Measurements from ENCODE around the gene EDIL3. TPM values are rescaled to one million over a fixed set of nuclear protein-coding genes. Genes with fewer than 3 reads are reported as not detected.

Gene EDIL3
- total and polyA plus RNA-seq, 10 of the 15 experiments (the other 5 are each of a cell fraction or from before 2014, with no cell fraction given) = 0.01 to 0.62 (median 0.20) TPM

DNA sequence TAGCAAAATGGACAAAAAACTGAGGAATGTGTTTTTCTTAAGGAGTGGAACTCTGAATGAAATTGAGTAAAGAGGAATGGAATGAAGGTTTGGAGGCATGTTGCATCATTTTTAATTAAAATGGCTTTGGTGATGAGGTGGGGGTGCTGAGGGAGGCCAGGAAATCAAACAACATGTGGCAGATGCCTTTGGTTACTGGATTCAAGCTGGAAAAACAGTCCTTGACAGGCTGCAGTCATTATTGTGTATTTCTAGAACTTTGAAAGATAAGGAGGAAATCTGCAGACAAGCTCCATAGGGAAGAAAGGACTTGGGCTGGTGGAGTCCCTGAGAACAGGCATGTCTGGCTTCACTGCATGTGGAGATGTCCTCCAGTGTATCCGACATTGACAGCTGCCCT, 460.5 kb downstream of the EDIL3 start:
- intact Hi-C loops (cut with micrococcal nuclease; ENCODE audit: unreplicated experiment) = no loop called here
- Histone ChIP-seq H3K27me3 (replicated peaks in 1 of 2; ENCODE audit: control insufficient read depth in 2 of 2, insufficient read depth in 2 of 2, low read length in 1 of 2) (peaks cover 0 to 4% of the 10 kb centered on the region in 2 experiments; a peak in 1 of 4 replicates), H4K20me1 (ENCODE audit: control insufficient read depth, insufficient read depth) (no peaks in the 10 kb centered on the region), H3K4me3 (no peak overlapping the region), H3K79me2 (ENCODE audit: control insufficient read depth, insufficient read depth, low read length) (no peaks in the 10 kb centered on the region), H3K27ac (ENCODE audit: control insufficient read depth, insufficient read depth) (no peak overlapping the region), H3K9ac (ENCODE audit: control insufficient read depth, insufficient read depth, low read length) (no peak overlapping the region), H2AFZ (ENCODE audit: control insufficient read depth, low read depth, low read length) (no peak overlapping the region), H3K4me2 (ENCODE audit: control insufficient read depth, insufficient read depth) (no peak overlapping the region), H3K9me3 (replicated peaks; ENCODE audit: control insufficient read depth, insufficient read depth, low read length) (no peaks in the 10 kb centered on the region), H3K36me3 (ENCODE audit: control insufficient read depth in 2 of 2, insufficient read depth in 2 of 2, low read length in 1 of 2) (no peaks in the 10 kb centered on the region), H3K4me1 (ENCODE audit: control insufficient read depth, insufficient read depth, low read length) (no peaks in the 10 kb centered on the region)
- no peak for ATAC-seq
- no peak for DNase-seq (ENCODE audit: low read depth, low spot score)
- no peak for TF ChIP-seq PML (IDR thresholded peaks at IDR 0.05; ENCODE audit: low read length)
- TF ChIP-seq SPI1 (IDR thresholded peaks at IDR 0.05; ENCODE audit: borderline replicate concordance, insufficient read depth, low read depth, low read length) = no peak
- TF ChIP-seq RAD51 (IDR thresholded peaks at IDR 0.05) = no peak
- TF ChIP-seq, protein P1, sequence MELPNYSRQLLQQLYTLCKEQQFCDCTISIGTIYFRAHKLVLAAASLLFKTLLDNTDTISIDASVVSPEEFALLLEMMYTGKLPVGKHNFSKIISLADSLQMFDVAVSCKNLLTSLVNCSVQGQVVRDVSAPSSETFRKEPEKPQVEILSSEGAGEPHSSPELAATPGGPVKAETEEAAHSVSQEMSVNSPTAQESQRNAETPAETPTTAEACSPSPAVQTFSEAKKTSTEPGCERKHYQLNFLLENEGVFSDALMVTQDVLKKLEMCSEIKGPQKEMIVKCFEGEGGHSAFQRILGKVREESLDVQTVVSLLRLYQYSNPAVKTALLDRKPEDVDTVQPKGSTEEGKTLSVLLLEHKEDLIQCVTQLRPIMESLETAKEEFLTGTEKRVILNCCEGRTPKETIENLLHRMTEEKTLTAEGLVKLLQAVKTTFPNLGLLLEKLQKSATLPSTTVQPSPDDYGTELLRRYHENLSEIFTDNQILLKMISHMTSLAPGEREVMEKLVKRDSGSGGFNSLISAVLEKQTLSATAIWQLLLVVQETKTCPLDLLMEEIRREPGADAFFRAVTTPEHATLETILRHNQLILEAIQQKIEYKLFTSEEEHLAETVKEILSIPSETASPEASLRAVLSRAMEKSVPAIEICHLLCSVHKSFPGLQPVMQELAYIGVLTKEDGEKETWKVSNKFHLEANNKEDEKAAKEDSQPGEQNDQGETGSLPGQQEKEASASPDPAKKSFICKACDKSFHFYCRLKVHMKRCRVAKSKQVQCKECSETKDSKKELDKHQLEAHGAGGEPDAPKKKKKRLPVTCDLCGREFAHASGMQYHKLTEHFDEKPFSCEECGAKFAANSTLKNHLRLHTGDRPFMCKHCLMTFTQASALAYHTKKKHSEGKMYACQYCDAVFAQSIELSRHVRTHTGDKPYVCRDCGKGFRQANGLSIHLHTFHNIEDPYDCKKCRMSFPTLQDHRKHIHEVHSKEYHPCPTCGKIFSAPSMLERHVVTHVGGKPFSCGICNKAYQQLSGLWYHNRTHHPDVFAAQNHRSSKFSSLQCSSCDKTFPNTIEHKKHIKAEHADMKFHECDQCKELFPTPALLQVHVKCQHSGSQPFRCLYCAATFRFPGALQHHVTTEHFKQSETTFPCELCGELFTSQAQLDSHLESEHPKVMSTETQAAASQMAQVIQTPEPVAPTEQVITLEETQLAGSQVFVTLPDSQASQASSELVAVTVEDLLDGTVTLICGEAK (IDR thresholded peaks at IDR 0.05; ENCODE audit: borderline replicate concordance) = no peak
- TF ChIP-seq KAT2A (conservative IDR thresholded peaks at IDR 0.05; ENCODE audit: control insufficient read depth, low read depth, low read length) = no peak
- TF ChIP-seq LARP7 (IDR thresholded peaks at IDR 0.05) = no peak
- no peak for TF ChIP-seq POU2F2 (IDR thresholded peaks at IDR 0.05; ENCODE audit: borderline replicate concordance, low read depth, low read length)
- TF ChIP-seq SMAD1 (IDR thresholded peaks at IDR 0.05; ENCODE audit: low read depth, partially characterized antibody) = no peak
- TF ChIP-seq, protein P2, sequence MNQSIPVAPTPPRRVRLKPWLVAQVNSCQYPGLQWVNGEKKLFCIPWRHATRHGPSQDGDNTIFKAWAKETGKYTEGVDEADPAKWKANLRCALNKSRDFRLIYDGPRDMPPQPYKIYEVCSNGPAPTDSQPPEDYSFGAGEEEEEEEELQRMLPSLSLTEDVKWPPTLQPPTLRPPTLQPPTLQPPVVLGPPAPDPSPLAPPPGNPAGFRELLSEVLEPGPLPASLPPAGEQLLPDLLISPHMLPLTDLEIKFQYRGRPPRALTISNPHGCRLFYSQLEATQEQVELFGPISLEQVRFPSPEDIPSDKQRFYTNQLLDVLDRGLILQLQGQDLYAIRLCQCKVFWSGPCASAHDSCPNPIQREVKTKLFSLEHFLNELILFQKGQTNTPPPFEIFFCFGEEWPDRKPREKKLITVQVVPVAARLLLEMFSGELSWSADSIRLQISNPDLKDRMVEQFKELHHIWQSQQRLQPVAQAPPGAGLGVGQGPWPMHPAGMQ (IDR thresholded peaks at IDR 0.05; ENCODE audit: borderline replicate concordance) = no peak
- TF ChIP-seq NFYB (IDR thresholded peaks at IDR 0.05; ENCODE audit: insufficient read depth, low read depth, low read length) = no peak
- TF ChIP-seq NR2C1 (IDR thresholded peaks at IDR 0.05) = no peak
- TF ChIP-seq GATAD2B (conservative IDR thresholded peaks at IDR 0.05; ENCODE audit: low read depth) = no peak
- no peak for TF ChIP-seq JUND (IDR thresholded peaks at IDR 0.05; ENCODE audit: low read depth, low read length)
- no peak for FAIRE-seq
- POLR2A ChIA-PET = no interaction called here
- 75% methylated on average over 1 of the region's 1 CpG for WGBS (ENCODE audit: insufficient coverage, insufficient replicate concordance, low lambda C conversion rate, missing lambda C conversion rate)
- RAD21 ChIA-PET (ENCODE audit: unreplicated experiment) = no interaction called here
- SMC1A ChIA-PET (ENCODE audit: uncharacterized antibody, unreplicated experiment) = no interaction called here
- BruUV-seq (replicated peaks) = no TSS peak
- in situ Hi-C loops (cut with MboI) = no loop called here
- CTCF ChIA-PET = no interaction called here
